Liver (tissue), 9 donors: Measurements from ENCODE around the gene IRX6. TPM values are rescaled to one million over a fixed set of nuclear protein-coding genes. Genes with fewer than 3 reads are reported as not detected.

Experiments
- DNase-seq: peaks from one replicate; pipeline ENCODE4 v3.0.0-alpha.2; 2017; ENCODE audit warnings: low spot score
- H3K27ac ChIP-seq, 2 donors: one replicate each; pipeline ENCODE4 v1.7.0; 2013; ENCODE audit warnings: inconsistent platforms in 2 of 2, low read length in 2 of 2, control low read depth in 1 of 2, low read depth in 1 of 2, mild to moderate bottlenecking in 1 of 2
- H3K27me3 ChIP-seq, 4 donors: one replicate each; pipeline versions ENCODE4 v1.6.1 to v1.7.0; 2013; ENCODE audit warnings: low read length in 3 of 4, inconsistent platforms in 1 of 4, mild to moderate bottlenecking in 1 of 4, moderate library complexity in 1 of 4; ENCODE audit not compliant: control insufficient read depth in 4 of 4, insufficient read depth in 4 of 4
- H3K36me3 ChIP-seq, 4 donors: one replicate each; pipeline versions ENCODE4 v1.6.1 to v1.7.0; 2013; ENCODE audit warnings: low read length in 3 of 4, mild to moderate bottlenecking in 3 of 4, low read depth in 1 of 4, moderate library complexity in 1 of 4; ENCODE audit not compliant: control insufficient read depth in 4 of 4, insufficient read depth in 3 of 4
- H3K4me1 ChIP-seq, 4 donors: one replicate each; pipeline versions ENCODE4 v1.6.1 to v1.7.0; 2013; ENCODE audit warnings: low read length in 3 of 4, mild to moderate bottlenecking in 3 of 4, moderate library complexity in 1 of 4; ENCODE audit not compliant: control insufficient read depth in 4 of 4, insufficient read depth in 4 of 4
- H3K4me3 ChIP-seq, 3 donors: one replicate each; pipeline versions ENCODE4 v1.6.1 to v1.7.0; 2013; ENCODE audit warnings: low read length in 3 of 3, control low read depth in 1 of 3, low read depth in 1 of 3, mild to moderate bottlenecking in 1 of 3
- H3K9ac ChIP-seq, 2 donors: one replicate each; pipeline ENCODE4 v1.7.0; 2013; ENCODE audit warnings: low read length in 2 of 2, mild to moderate bottlenecking in 2 of 2, moderate library complexity in 2 of 2, control low read depth in 1 of 2, low read depth in 1 of 2
- H3K9me3 ChIP-seq, 4 donors: one replicate each; pipeline versions ENCODE4 v1.6.1 to v1.7.0; 2013; ENCODE audit warnings: low read length in 3 of 4; ENCODE audit not compliant: control insufficient read depth in 4 of 4
- EGR1 ChIP-seq, 2 donors: IDR thresholded peaks; 2 replicates each; pipeline ENCODE4 v1.6.1; 2016 to 2018; ENCODE audit warnings: antibody characterized with exemption in 2 of 2, low read depth in 2 of 2
- FOXA1 ChIP-seq: IDR thresholded peaks from 2 replicates; pipeline ENCODE4 v1.6.1; 2016; ENCODE audit warnings: antibody characterized with exemption
- FOXA2 ChIP-seq: IDR thresholded peaks from 2 replicates; pipeline ENCODE4 v1.6.1; 2016; ENCODE audit warnings: antibody characterized with exemption
- GABPA ChIP-seq, 2 donors: IDR thresholded peaks in 1 of 2; conservative IDR thresholded peaks in 1 of 2; 2 replicates each; pipeline ENCODE4 v1.6.1; 2016; ENCODE audit warnings: antibody characterized with exemption in 2 of 2, mild to moderate bottlenecking in 1 of 2, moderate library complexity in 1 of 2
- HNF4A ChIP-seq, 2 donors: conservative IDR thresholded peaks; 2 replicates each; pipeline ENCODE4 v1.6.1; 2016; ENCODE audit warnings: antibody characterized with exemption in 2 of 2, mild to moderate bottlenecking in 2 of 2
- HNF4G ChIP-seq: IDR thresholded peaks from 2 replicates; pipeline ENCODE4 v1.6.1; 2016; ENCODE audit warnings: antibody characterized with exemption
- JUND ChIP-seq, 2 donors: IDR thresholded peaks; 2 replicates each; pipeline ENCODE4 v1.6.1; 2016; ENCODE audit warnings: antibody characterized with exemption in 2 of 2
- NR2F2 ChIP-seq: IDR thresholded peaks from 2 replicates; pipeline ENCODE4 v1.6.1; 2016; ENCODE audit warnings: antibody characterized with exemption
- RAD21 ChIP-seq, 2 donors: IDR thresholded peaks; 2 replicates each; pipeline ENCODE4 v1.6.1; 2016; ENCODE audit warnings: antibody characterized with exemption in 2 of 2, mild to moderate bottlenecking in 2 of 2
- RXRA ChIP-seq, 2 donors: IDR thresholded peaks; 2 replicates each; pipeline ENCODE4 v1.6.1; 2017 to 2018; ENCODE audit warnings: antibody characterized with exemption in 2 of 2, mild to moderate bottlenecking in 1 of 2
- SP1 ChIP-seq: IDR thresholded peaks from 2 replicates; pipeline ENCODE4 v1.6.1; 2018; ENCODE audit warnings: antibody characterized with exemption, mild to moderate bottlenecking
- YY1 ChIP-seq: IDR thresholded peaks from 2 replicates; pipeline ENCODE4 v1.6.1; 2016; ENCODE audit warnings: antibody characterized with exemption, mild to moderate bottlenecking
- ZBTB33 ChIP-seq: IDR thresholded peaks from 2 replicates; pipeline ENCODE4 v1.6.1; 2016; ENCODE audit warnings: antibody characterized with exemption
- WGBS: extraction: QIAGEN DNeasy Blood & Tissue Kit; methylation state at CpG from one replicate; pipeline ENCODE4 v1.1.7; 2013; 5-methylcytosine and 5-hydroxymethylcytosine counted together
- polyA plus RNA-seq, 2 donors: library from polyadenylated mRNA; stranded (reverse) in 1 of 2; unstranded in 1 of 2; fragments of 200-250 nt in 1 of 2; fragments of >200 nt in 1 of 2; fragmentation: Nextera tagmentation in 1 of 2; extraction: Ambion mirVana in 1 of 2; gene quantifications; one replicate each; pipeline versions ENCODE4 v1.2.1 to v1.2.3, GENCODE V29; 2013 to 2015
- total RNA-seq, 2 donors: library from RNA; depleted of rRNA; stranded (reverse); fragments of >200 nt; gene quantifications; one replicate each; pipeline ENCODE4 v1.2.3, GENCODE V29; 2014
- TF ChIP-seq, protein P1 (sequence below): IDR thresholded peaks from 2 replicates; pipeline ENCODE4 v1.6.1; 2016; ENCODE audit warnings: antibody characterized with exemption, mild to moderate bottlenecking
- TF ChIP-seq, protein P2 (sequence below): fragments of 150-350 bp; IDR thresholded peaks from 2 replicates; pipeline ENCODE4 v1.5.1; 2017; ENCODE audit warnings: improper control_type of control experiment, low read depth, low read length; ENCODE audit not compliant: missing input control
- TF ChIP-seq, protein P3 (sequence below): IDR thresholded peaks from 2 replicates; pipeline ENCODE4 v1.6.1; 2016; ENCODE audit warnings: antibody characterized with exemption
- donor health status: healthy.
- donor health status: healthy.
- donor health status: healthy.
- donor health status: healthy.
- donor health status: healthy.

Gene IRX6
- total and polyA plus RNA-seq, 4 donors, result not detected

GRCh38 chr16:55285586-55285985, 38.4 kb upstream of the IRX6 start (continued):
- TF ChIP-seq, protein P1, sequence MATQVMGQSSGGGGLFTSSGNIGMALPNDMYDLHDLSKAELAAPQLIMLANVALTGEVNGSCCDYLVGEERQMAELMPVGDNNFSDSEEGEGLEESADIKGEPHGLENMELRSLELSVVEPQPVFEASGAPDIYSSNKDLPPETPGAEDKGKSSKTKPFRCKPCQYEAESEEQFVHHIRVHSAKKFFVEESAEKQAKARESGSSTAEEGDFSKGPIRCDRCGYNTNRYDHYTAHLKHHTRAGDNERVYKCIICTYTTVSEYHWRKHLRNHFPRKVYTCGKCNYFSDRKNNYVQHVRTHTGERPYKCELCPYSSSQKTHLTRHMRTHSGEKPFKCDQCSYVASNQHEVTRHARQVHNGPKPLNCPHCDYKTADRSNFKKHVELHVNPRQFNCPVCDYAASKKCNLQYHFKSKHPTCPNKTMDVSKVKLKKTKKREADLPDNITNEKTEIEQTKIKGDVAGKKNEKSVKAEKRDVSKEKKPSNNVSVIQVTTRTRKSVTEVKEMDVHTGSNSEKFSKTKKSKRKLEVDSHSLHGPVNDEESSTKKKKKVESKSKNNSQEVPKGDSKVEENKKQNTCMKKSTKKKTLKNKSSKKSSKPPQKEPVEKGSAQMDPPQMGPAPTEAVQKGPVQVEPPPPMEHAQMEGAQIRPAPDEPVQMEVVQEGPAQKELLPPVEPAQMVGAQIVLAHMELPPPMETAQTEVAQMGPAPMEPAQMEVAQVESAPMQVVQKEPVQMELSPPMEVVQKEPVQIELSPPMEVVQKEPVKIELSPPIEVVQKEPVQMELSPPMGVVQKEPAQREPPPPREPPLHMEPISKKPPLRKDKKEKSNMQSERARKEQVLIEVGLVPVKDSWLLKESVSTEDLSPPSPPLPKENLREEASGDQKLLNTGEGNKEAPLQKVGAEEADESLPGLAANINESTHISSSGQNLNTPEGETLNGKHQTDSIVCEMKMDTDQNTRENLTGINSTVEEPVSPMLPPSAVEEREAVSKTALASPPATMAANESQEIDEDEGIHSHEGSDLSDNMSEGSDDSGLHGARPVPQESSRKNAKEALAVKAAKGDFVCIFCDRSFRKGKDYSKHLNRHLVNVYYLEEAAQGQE, result no peak
- TF ChIP-seq GABPA (IDR thresholded peaks at IDR 0.05 in 1 of 2, conservative IDR thresholded peaks at IDR 0.05 in 1 of 2) (no peak), RXRA (IDR thresholded peaks at IDR 0.05) (no peak), YY1 (no peak), JUND (IDR thresholded peaks at IDR 0.05) (no peak)

DNA sequence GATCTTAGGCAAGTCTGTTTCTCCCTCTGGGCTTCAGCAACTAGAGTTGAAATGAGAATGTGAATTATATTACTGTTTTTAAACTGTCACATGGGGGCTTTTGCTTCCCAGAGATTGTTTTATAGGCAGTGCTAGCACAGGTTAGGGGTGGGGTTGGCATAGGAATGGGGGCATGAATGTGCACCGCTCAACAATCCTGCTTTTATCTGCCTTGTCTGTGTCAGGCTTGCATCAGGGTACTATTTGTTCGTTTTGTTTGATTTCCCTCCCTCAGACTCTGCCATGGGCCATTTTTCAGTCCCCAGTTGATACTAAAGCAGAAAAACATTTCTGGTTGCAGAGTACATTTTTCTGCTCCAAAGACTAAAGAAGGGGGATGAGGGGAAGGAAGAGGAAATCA, 34.6 kb upstream of the IRX6 start:
- no peaks in the 10 kb centered on the region for H3K36me3 ChIP-seq
- H3K27ac ChIP-seq, result no peak overlapping the region
- H3K9ac ChIP-seq, result no peak overlapping the region
- no peak for DNase-seq
- 51% methylated on average over 2 of the region's 2 CpGs for WGBS
- H3K4me1 ChIP-seq, result no peaks in the 10 kb centered on the region
- H3K9me3 ChIP-seq, result peaks cover 0 to 7% (median 1%) of the 10 kb centered on the region in 4 donors
- no peaks in the 10 kb centered on the region for H3K27me3 ChIP-seq
- no peak overlapping the region for H3K4me3 ChIP-seq
- TF ChIP-seq RAD21 (IDR thresholded peaks at IDR 0.05) (no peak), RXRA (IDR thresholded peaks at IDR 0.05) (no peak), EGR1 (IDR thresholded peaks at IDR 0.05; ENCODE audit: low read depth in 2 of 2) (no peak), ZBTB33 (no peak), NR2F2 (no peak), HNF4G (no peak), JUND (IDR thresholded peaks at IDR 0.05) (no peak), FOXA2 (no peak), SP1 (no peak)
- TF ChIP-seq, protein P2, sequence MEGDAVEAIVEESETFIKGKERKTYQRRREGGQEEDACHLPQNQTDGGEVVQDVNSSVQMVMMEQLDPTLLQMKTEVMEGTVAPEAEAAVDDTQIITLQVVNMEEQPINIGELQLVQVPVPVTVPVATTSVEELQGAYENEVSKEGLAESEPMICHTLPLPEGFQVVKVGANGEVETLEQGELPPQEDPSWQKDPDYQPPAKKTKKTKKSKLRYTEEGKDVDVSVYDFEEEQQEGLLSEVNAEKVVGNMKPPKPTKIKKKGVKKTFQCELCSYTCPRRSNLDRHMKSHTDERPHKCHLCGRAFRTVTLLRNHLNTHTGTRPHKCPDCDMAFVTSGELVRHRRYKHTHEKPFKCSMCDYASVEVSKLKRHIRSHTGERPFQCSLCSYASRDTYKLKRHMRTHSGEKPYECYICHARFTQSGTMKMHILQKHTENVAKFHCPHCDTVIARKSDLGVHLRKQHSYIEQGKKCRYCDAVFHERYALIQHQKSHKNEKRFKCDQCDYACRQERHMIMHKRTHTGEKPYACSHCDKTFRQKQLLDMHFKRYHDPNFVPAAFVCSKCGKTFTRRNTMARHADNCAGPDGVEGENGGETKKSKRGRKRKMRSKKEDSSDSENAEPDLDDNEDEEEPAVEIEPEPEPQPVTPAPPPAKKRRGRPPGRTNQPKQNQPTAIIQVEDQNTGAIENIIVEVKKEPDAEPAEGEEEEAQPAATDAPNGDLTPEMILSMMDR, result no peak
- TF ChIP-seq, protein P3, sequence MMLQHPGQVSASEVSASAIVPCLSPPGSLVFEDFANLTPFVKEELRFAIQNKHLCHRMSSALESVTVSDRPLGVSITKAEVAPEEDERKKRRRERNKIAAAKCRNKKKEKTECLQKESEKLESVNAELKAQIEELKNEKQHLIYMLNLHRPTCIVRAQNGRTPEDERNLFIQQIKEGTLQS, result no peak

DNA sequence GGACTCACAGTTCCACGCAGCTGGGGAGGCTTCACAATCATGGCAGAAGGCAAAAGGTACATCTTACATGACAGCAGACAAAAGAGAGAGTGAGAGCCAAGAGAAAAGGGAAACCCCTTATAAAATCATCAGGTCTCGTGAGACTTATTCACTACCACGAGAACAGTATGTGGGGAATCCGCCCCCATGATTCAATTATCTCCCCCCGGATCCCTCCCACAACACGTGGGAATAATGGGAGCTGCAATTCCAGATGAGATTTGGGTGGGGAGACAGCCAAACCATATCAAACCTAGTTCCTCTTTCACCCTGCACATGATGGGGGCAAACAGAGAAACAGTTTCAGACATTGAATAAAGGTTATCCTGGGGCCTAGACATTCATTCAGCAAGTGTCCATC, 32.2 kb upstream of the IRX6 start:
- Histone ChIP-seq H3K27ac (no peak overlapping the region), H3K27me3 (no peaks in the 10 kb centered on the region), H3K9me3 (peaks cover 0 to 7% (median 1%) of the 10 kb centered on the region in 4 donors), H3K9ac (no peak overlapping the region), H3K4me3 (no peak overlapping the region), H3K36me3 (no peaks in the 10 kb centered on the region), H3K4me1 (no peaks in the 10 kb centered on the region)
- 92% methylated on average over 6 of the region's 6 CpGs for WGBS
- TF ChIP-seq EGR1 (IDR thresholded peaks at IDR 0.05; ENCODE audit: low read depth in 2 of 2) (no peak), JUND (IDR thresholded peaks at IDR 0.05) (no peak), NR2F2 (no peak), SP1 (no peak), HNF4A (conservative IDR thresholded peaks at IDR 0.05) (no peak), FOXA1 (no peak), GABPA (IDR thresholded peaks at IDR 0.05 in 1 of 2, conservative IDR thresholded peaks at IDR 0.05 in 1 of 2) (no peak)
- DNase-seq, result no peak
